VCaP (cell line): ENCODE results near the gene BFSP1.

ENCODE experiments used
- H3K27ac ChIP-seq: fragments of 450-650 bp; 2 replicates; pipeline ENCODE4 v1.5.1; 2017
- TF ChIP-seq, protein P1 (sequence below): fragments of 450-650 bp; conservative IDR thresholded peaks from 2 replicates; pipeline ENCODE4 v1.5.1; 2017; ENCODE audit warnings: mild to moderate bottlenecking, moderate library complexity

The BFSP1 gene

DNA sequence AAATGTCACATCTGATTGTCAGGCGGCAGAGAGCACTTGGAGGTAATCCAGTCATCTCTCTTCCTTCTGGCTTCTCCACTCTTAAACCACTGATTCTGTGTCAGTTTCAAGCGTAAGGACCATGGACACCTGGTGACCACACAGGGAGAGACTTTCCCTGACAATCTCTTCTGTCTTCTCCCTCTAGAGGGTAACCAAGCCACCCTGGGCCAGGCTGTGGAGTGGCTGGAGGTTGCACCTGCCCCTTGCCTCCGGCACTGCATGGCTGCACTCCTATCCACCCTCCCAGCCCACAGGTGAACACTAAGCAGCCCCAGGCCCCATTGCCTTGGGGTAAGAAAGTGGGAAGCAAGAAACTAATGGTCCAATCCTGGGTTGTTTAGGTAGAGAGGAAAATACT is 78.7 kb downstream of the BFSP1 start:
- TF ChIP-seq, protein P1, sequence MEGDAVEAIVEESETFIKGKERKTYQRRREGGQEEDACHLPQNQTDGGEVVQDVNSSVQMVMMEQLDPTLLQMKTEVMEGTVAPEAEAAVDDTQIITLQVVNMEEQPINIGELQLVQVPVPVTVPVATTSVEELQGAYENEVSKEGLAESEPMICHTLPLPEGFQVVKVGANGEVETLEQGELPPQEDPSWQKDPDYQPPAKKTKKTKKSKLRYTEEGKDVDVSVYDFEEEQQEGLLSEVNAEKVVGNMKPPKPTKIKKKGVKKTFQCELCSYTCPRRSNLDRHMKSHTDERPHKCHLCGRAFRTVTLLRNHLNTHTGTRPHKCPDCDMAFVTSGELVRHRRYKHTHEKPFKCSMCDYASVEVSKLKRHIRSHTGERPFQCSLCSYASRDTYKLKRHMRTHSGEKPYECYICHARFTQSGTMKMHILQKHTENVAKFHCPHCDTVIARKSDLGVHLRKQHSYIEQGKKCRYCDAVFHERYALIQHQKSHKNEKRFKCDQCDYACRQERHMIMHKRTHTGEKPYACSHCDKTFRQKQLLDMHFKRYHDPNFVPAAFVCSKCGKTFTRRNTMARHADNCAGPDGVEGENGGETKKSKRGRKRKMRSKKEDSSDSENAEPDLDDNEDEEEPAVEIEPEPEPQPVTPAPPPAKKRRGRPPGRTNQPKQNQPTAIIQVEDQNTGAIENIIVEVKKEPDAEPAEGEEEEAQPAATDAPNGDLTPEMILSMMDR = no peak
- no peak overlapping the region for H3K27ac ChIP-seq

GRCh38 chr20:17449031-17449430 is 82.1 kb downstream of the BFSP1 start:
- TF ChIP-seq, protein P1 = no peak

DNA sequence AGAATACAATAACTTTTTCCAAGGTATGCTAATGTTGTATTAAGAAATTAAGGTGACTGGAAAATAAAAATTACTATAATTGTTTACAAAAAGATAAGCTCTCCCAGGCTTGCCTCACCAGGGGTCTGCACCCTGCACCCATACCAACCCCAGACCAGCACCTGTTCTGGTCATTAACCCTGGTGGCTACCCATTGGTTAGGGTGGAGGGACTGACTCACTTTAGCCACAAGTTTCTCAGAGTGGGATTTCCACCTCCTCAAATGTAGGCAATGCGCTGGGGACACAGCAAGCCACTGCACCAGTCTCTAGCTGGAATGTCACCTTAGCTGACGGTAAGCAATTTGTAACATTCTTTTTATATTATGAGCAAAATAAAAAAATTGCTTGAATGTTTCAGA is 83.1 kb downstream of the BFSP1 start:
- TF ChIP-seq, protein P1 = no peak
- no peak overlapping the region for H3K27ac ChIP-seq

More at GRCh38 chr20:17449031-17449430, 82.1 kb downstream of the BFSP1 start:
- H3K27ac ChIP-seq = no peak overlapping the region

DNA sequence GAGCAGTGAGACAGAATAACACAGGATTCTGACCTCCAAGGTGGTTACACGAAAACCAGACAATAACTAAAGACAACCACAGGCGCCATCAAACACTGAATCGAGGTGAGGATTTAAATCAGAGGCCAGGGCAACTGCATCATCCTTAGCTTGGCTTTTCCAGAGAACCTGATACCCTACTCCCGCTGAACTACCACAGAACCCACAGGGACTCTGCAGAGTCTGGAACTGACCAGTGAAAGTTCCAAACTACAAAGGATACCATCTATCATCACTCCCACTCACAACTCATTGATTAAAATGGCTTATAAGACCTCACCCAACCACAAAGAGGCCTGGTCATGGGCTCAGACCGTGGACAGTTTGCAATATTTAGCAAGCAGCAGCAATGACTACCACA is 85.0 kb downstream of the BFSP1 start:
- no peak overlapping the region; the same call in 1 of the 2 replicates for H3K27ac ChIP-seq
- TF ChIP-seq, protein P1 = no peak

GRCh38 chr20:17445543-17445942 is 85.6 kb downstream of the BFSP1 start:
- H3K27ac ChIP-seq = peak overlapping the region; percentile 61; the same call in 1 of the 2 replicates
- TF ChIP-seq, protein P1 = no peak

- TF ChIP-seq, protein P1 = no peak
- peak overlapping the region; percentile 61 for H3K27ac ChIP-seq
Measured at GRCh38 chr20:17444091-17444490, 87.1 kb downstream of the BFSP1 start.
